Measurements from ENCODE around the gene CCDC61. TPM values are rescaled to one million over a fixed set of nuclear protein-coding genes. Genes with fewer than 3 reads are reported as not detected.

CCDC61 gene
- total RNA-seq, 2 donors from 2014 or later, result 7.8 to 14.5 TPM

- DNase-seq, result no peak
- intact Hi-C loops (cut with DNase I), result no loop called here
- Histone ChIP-seq H3K4me1 (peaks cover 7% of the 10 kb centered on the region), H3K27me3 (no peaks in the 10 kb centered on the region), H3K9me3 (no peaks in the 10 kb centered on the region), H3K27ac (no peak overlapping the region), H3K4me3 (no peak overlapping the region), H3K36me3 (replicated peaks in 1 of 2; ENCODE audit: insufficient read depth in 1 of 2, low read depth in 2 of 2) (no peaks in the 10 kb centered on the region)
- 38 to 50% methylated on average over 4 to 14 of the region's 14 CpGs for WGBS, 2 donors
- TF ChIP-seq CTCF (IDR thresholded peaks at IDR 0.05), result no peak
- TF ChIP-seq POLR2A (IDR thresholded peaks at IDR 0.05), result no peak
- ATAC-seq, result no peak
These were observed 19.1 kb upstream of the CCDC61 start for GRCh38 chr19:45976178-45976577.

- no peak overlapping the region for H3K27ac ChIP-seq
- H3K4me1 ChIP-seq, result peaks cover 7% of the 10 kb centered on the region
- WGBS, 2 donors, result 60 to 66% methylated on average over 6 to 7 of the region's 7 CpGs
- intact Hi-C loops (cut with DNase I), result no loop called here
- H3K9me3 ChIP-seq, result no peaks in the 10 kb centered on the region
- ATAC-seq, result no peak
- no peaks in the 10 kb centered on the region for H3K36me3 ChIP-seq (replicated peaks in 1 of 2; ENCODE audit: insufficient read depth in 1 of 2, low read depth in 2 of 2)
- no peak overlapping the region for H3K4me3 ChIP-seq
- TF ChIP-seq CTCF (IDR thresholded peaks at IDR 0.05), result no peak
- no peak for TF ChIP-seq POLR2A (IDR thresholded peaks at IDR 0.05)
- no peaks in the 10 kb centered on the region for H3K27me3 ChIP-seq
- no peak for DNase-seq
These were observed 17.1 kb upstream of the CCDC61 start for GRCh38 chr19:45978156-45978555.

- TF ChIP-seq POLR2A (IDR thresholded peaks at IDR 0.05) (no peak), CTCF (IDR thresholded peaks at IDR 0.05) (no peak)
- H3K27ac ChIP-seq, result no peak overlapping the region
- DNase-seq (no peak), ATAC-seq (no peak)
- no peaks in the 10 kb centered on the region for H3K4me1 ChIP-seq
- WGBS, 2 donors, result 45 to 47% methylated on average over 2 of the region's 2 CpGs
- no peaks in the 10 kb centered on the region for H3K27me3 ChIP-seq
- H3K36me3 ChIP-seq (replicated peaks in 1 of 2; ENCODE audit: insufficient read depth in 1 of 2, low read depth in 2 of 2), result no peaks in the 10 kb centered on the region
- H3K4me3 ChIP-seq, result no peak overlapping the region
- intact Hi-C loops (cut with DNase I), result no loop called here
- no peaks in the 10 kb centered on the region for H3K9me3 ChIP-seq
These were observed 13.9 kb upstream of the CCDC61 start for GRCh38 chr19:45981350-45981749.

DNA sequence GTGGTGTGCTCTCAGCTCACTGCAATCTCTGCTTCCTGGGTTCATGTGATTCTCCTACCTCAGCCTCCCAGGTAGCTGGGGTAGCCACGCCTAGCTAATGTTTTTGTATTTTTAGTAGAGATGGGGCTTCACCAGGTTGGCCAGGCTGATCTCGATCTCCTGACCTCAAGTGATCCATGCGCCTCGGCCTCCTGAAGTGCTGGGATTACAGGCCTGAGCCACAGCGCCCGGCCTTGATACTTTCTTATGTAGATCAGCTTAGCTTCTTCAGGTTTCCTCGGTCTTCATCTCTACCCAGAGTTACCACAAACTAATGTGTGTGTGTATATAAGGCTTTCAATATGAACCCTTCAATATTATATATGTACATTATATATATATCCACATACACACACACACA, 9.9 kb upstream of the CCDC61 start:
- Histone ChIP-seq H3K27ac (no peak overlapping the region), H3K9me3 (no peaks in the 10 kb centered on the region), H3K4me1 (no peaks in the 10 kb centered on the region), H3K36me3 (replicated peaks in 1 of 2; ENCODE audit: insufficient read depth in 1 of 2, low read depth in 2 of 2) (no peaks in the 10 kb centered on the region), H3K27me3 (no peaks in the 10 kb centered on the region), H3K4me3 (no peak overlapping the region)
- no peak for DNase-seq
- no peak for TF ChIP-seq POLR2A (IDR thresholded peaks at IDR 0.05)
- no peak for TF ChIP-seq CTCF (IDR thresholded peaks at IDR 0.05)
- intact Hi-C loops (cut with DNase I), result no loop called here
- ATAC-seq, result no peak
- 72 to 80% methylated on average over 7 of the region's 7 CpGs for WGBS, 2 donors

DNA sequence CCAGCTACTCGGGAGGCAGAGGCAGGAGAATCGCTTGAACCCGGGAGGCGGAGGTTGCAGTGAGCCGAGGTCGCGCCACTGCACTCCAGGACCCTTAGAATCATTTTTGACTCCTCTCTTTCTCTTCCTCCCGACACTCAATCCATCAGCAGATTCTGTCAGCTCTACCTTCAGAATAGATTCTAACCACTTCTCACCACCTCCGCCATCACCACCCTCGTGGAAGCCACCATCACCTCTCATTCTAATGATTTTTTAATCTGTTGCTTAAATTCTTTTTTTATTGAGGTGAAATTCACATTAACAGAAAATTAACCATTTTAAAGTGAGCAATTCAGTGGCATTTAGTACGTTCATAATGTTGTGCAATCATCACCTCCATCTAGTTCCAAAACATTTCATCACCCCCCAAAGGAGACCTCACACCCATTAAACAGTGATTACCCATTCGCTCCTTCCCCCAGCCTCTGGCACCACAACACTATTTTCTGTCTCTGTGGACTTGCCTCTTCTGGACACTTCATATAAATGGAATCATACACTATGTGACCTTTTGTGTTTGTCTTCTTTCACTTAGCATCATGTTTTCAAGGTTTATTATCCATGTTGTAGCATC, 5.0 kb upstream of the CCDC61 start:
- TF ChIP-seq CTCF (IDR thresholded peaks at IDR 0.05), result no peak
- TF ChIP-seq POLR2A (IDR thresholded peaks at IDR 0.05), result no peak
- intact Hi-C loops (cut with DNase I), result no loop called here
- H3K4me3 ChIP-seq, result no peak overlapping the region
- no peaks in the 10 kb centered on the region for H3K9me3 ChIP-seq
- no peaks in the 10 kb centered on the region for H3K27me3 ChIP-seq
- H3K4me1 ChIP-seq, result peaks cover 6% of the 10 kb centered on the region
- WGBS, 2 donors, result 66 to 74% methylated on average over 12 of the region's 12 CpGs
- DNase-seq (no peak), ATAC-seq (no peak)
- H3K36me3 ChIP-seq (replicated peaks in 1 of 2; ENCODE audit: insufficient read depth in 1 of 2, low read depth in 2 of 2), result no peaks in the 10 kb centered on the region
- H3K27ac ChIP-seq, result no peak overlapping the region

Measured in body of pancreas (tissue), 4 donors.